Right atrium auricular region (tissue), 2 donors: ENCODE measurements around the gene USP48. TPM values are rescaled to one million over a fixed set of nuclear protein-coding genes. Genes with fewer than 3 reads are reported as not detected.
"Not testable (repeated sequence)": the region's sequence is repeated elsewhere in the genome, so short reads cannot be mapped to it uniquely, and the experiment has no call there.

Experiments used
- DNase-seq: peaks from one replicate; pipeline ENCODE4 v3.0.0-alpha.2; 2019; ENCODE audit warnings: low spot score
- H3K27ac ChIP-seq, 2 donors: fragments of 200-600 bp; sonication (generic); 1 replicate in 1 of 2; 2 replicates in 1 of 2; pipeline ENCODE4 v1.5.1; 2016 to 2019
- H3K27me3 ChIP-seq, 2 donors: fragments of 200-600 bp; sonication (generic); one replicate each; pipeline versions ENCODE4 v1.5.1 to v1.6.0; 2017 to 2019
- H3K36me3 ChIP-seq: fragments of 200-600 bp; sonication (generic); one replicate; pipeline ENCODE4 v1.5.1; 2016
- H3K4me1 ChIP-seq, 2 donors: fragments of 200-600 bp; sonication (generic); one replicate each; pipeline versions ENCODE4 v1.5.1 to v1.6.0; 2017 to 2019
- H3K4me3 ChIP-seq, 2 donors: fragments of 200-600 bp; sonication (generic); 1 replicate in 1 of 2; 2 replicates in 1 of 2; pipeline ENCODE4 v1.5.1; 2017 to 2019; ENCODE audit warnings: mild to moderate bottlenecking in 1 of 2, moderate library complexity in 1 of 2
- H3K9me3 ChIP-seq, 2 donors: fragments of 200-600 bp; sonication (generic); one replicate each; pipeline ENCODE4 v1.5.1; 2019
- CTCF ChIP-seq, 2 donors: fragments of 200-600 bp; sonication (generic); IDR thresholded peaks; one replicate each; pipeline ENCODE4 v1.5.1; 2019; ENCODE audit warnings: antibody characterized with exemption in 2 of 2
- total RNA-seq, 2 donors: library from RNA; depleted of rRNA; stranded (reverse); fragments of >200 nt; gene quantifications; one replicate each; pipeline ENCODE4 v1.1.0, GENCODE V29; 2016

USP48 gene
- total RNA-seq, 2 donors from 2014 or later, result 24.1 to 31.0 TPM

- peaks cover 0 to 14% of the 10 kb centered on the region in 2 donors for H3K4me1 ChIP-seq
- TF ChIP-seq CTCF (IDR thresholded peaks at IDR 0.05), result no peak
- H3K27ac ChIP-seq, result no peak overlapping the region
Observed at GRCh38 chr1:21774835-21775549, 8.0 kb downstream of the USP48 start.

GRCh38 chr1:21773585-21773984 lies 9.4 kb downstream of the USP48 start:
- Histone ChIP-seq H3K27me3 (no peaks in the 10 kb centered on the region), H3K36me3 (no peaks in the 10 kb centered on the region), H3K27ac (no peak overlapping the region), H3K4me3 (no peak overlapping the region), H3K9me3 (no peaks in the 10 kb centered on the region), H3K4me1 (peaks cover 0 to 12% of the 10 kb centered on the region in 2 donors)
- no peak for DNase-seq
- TF ChIP-seq CTCF (IDR thresholded peaks at IDR 0.05), result no peak

More at GRCh38 chr1:21774835-21775549, 8.0 kb downstream of the USP48 start:
- Histone ChIP-seq H3K9me3 (no peaks in the 10 kb centered on the region), H3K36me3 (no peaks in the 10 kb centered on the region), H3K27me3 (no peaks in the 10 kb centered on the region), H3K4me3 (no peak overlapping the region)
- DNase-seq, result no peak

- H3K4me3 ChIP-seq, H3K27me3 ChIP-seq, H3K36me3 ChIP-seq, DNase-seq, H3K27ac ChIP-seq, H3K9me3 ChIP-seq: not testable (repeated sequence)
- peaks cover 0 to 17% of the 10 kb centered on the region in 2 donors for H3K4me1 ChIP-seq
Observed at GRCh38 chr1:21771672-21772071, 11.3 kb downstream of the USP48 start.

GRCh38 chr1:21770602-21771001 lies 12.3 kb downstream of the USP48 start:
- not testable (repeated sequence) for H3K4me3 ChIP-seq, H3K36me3 ChIP-seq, H3K9me3 ChIP-seq, H3K27ac ChIP-seq, H3K27me3 ChIP-seq
- DNase-seq, result peak; percentile 32
- H3K4me1 ChIP-seq, result peaks cover 0 to 20% of the 10 kb centered on the region in 2 donors

- no peaks in the 10 kb centered on the region for H3K9me3 ChIP-seq
- no peak for DNase-seq
- H3K4me3 ChIP-seq, result no peak overlapping the region
- no peaks in the 10 kb centered on the region for H3K27me3 ChIP-seq
- H3K36me3 ChIP-seq, result no peaks in the 10 kb centered on the region
- TF ChIP-seq CTCF (IDR thresholded peaks at IDR 0.05), result no peak
- peaks cover 0 to 20% of the 10 kb centered on the region in 2 donors for H3K4me1 ChIP-seq
- no peak overlapping the region for H3K27ac ChIP-seq
Observed at GRCh38 chr1:21770201-21770600, 12.7 kb downstream of the USP48 start.

GRCh38 chr1:21767106-21767505 lies 15.8 kb downstream of the USP48 start:
- not testable (repeated sequence) for H3K9me3 ChIP-seq, H3K27me3 ChIP-seq, H3K4me3 ChIP-seq, H3K36me3 ChIP-seq
- Histone ChIP-seq H3K4me1 (peaks cover 0 to 38% of the 10 kb centered on the region in 2 donors), H3K27ac (peak overlapping the region in 1 of 2 donors; percentile 1)
- peak; percentile 50 for DNase-seq

- Histone ChIP-seq H3K36me3 (no peaks in the 10 kb centered on the region), H3K4me1 (peaks cover 0 to 38% of the 10 kb centered on the region in 2 donors), H3K27ac (no peak overlapping the region), H3K4me3 (no peak overlapping the region), H3K9me3 (no peaks in the 10 kb centered on the region), H3K27me3 (no peaks in the 10 kb centered on the region)
- DNase-seq, result no peak
- no peak for TF ChIP-seq CTCF (IDR thresholded peaks at IDR 0.05)
Observed at GRCh38 chr1:21766210-21766609, 16.7 kb downstream of the USP48 start.
